ENCODE measurements around the gene ATF6.
"Not testable (repeated sequence)": the region's sequence is repeated elsewhere in the genome, so short reads cannot be mapped to it uniquely, and the experiment has no call there.

ATF6 gene

DNA sequence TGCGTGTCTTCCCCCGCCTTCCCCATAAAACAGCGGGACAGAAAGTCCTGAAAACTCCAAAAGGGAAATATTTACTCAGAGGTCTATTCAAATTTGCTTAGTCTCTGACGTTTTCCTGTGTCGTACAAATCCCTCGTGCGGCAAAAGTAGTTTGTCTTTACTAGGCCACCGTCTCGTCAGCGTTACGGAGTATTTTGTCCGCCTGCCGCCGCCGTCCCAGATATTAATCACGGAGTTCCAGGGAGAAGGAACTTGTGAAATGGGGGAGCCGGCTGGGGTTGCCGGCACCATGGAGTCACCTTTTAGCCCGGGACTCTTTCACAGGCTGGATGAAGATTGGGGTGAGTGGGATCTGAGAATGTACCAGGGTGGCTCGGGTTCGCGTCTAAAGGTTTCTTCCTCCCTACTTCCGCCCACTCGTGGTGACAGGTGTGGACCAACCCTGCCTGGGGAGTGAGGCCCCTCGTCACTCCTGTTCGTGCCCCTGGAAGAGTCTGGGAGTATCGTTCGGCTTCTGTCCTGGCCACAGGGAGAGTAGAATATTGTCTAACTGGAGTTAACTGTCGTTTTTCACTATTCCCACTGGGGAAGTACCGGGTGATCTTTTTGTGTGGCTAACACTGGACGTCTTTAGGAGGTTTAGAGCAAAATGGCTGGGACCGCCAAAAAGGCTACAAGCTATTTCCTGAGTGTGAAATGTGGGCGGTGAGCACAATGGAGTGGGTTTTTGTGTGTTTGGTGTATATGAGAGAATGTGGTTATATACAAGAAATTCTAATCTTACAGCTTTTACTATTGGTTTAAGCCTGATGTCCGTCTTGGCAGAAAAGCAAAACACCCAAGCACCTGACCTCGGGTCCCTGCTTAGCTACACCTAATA lies at the start of gene ATF6:
Gene ATF6, plus strand, starts transcription at position 219 of the 880 bp plus-strand sequence. Its CDS starts 41 bp downstream, at position 260.
- no peaks in the 10 kb centered on the region for H3K9me3 ChIP-seq (ENCODE audit: control insufficient read depth in 1 of 2, low read length in 2 of 2)
- peak within 1 kb of the TSS; percentile 67 for H3K27ac ChIP-seq (ENCODE audit: low read depth, low read length)
- H3K9ac ChIP-seq (ENCODE audit: low read depth in 1 of 2, low read length in 2 of 2), result peak within 1 kb of the TSS; percentile 91 to 98
- H3K36me3 ChIP-seq (ENCODE audit: control insufficient read depth in 1 of 2, insufficient read depth in 2 of 2, low read length in 2 of 2), result no peaks in the 10 kb centered on the region
- H3K27me3 ChIP-seq (ENCODE audit: control insufficient read depth in 1 of 2, insufficient read depth in 2 of 2, low read length in 2 of 2), result no peaks in the 10 kb centered on the region
- H3K4me3 ChIP-seq (ENCODE audit: low read depth in 1 of 2, low read length in 2 of 2), result peak within 1 kb of the TSS; percentile 98 to 100
- H3K4me1 ChIP-seq (ENCODE audit: control insufficient read depth in 1 of 2, insufficient read depth in 2 of 2, low read length in 2 of 2), result peaks cover 9 to 12% of the 10 kb centered on the region in 2 donors

- Histone ChIP-seq H3K4me1 (ENCODE audit: control insufficient read depth in 1 of 2, insufficient read depth in 2 of 2, low read length in 2 of 2) (no peaks in the 10 kb centered on the region), H3K36me3 (ENCODE audit: control insufficient read depth in 1 of 2, insufficient read depth in 2 of 2, low read length in 2 of 2) (no peaks in the 10 kb centered on the region), H3K4me3 (ENCODE audit: low read depth in 1 of 2, low read length in 2 of 2) (no peak overlapping the region), H3K9me3 (ENCODE audit: control insufficient read depth in 1 of 2, low read length in 2 of 2) (no peaks in the 10 kb centered on the region), H3K27me3 (ENCODE audit: control insufficient read depth in 1 of 2, insufficient read depth in 2 of 2, low read length in 2 of 2) (peaks cover 11 to 12% of the 10 kb centered on the region in 2 donors), H3K27ac (ENCODE audit: low read depth, low read length) (no peak overlapping the region), H3K9ac (ENCODE audit: low read depth in 1 of 2, low read length in 2 of 2) (no peak overlapping the region)
These were observed 47.4 kb upstream of the ATF6 start for GRCh38 chr1:161718559-161719324.

DNA sequence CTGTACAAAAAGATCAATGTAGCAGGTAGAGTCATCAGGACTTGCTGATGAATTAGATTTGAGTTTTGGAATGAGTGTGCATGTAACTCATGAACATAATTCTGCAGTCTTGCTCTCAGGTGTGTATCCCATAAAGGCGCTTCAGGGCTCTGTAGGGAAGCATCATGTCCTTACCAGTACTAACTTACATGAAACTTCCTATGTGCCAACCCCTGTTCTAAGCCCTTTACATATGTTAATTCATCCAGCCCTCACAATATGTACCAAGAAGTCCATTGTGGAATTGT lies 46.9 kb upstream of the ATF6 start:
- Histone ChIP-seq H3K27me3 (ENCODE audit: control insufficient read depth in 1 of 2, insufficient read depth in 2 of 2, low read length in 2 of 2) (peaks cover 11 to 12% of the 10 kb centered on the region in 2 donors), H3K4me3 (ENCODE audit: low read depth in 1 of 2, low read length in 2 of 2) (no peak overlapping the region)

GRCh38 chr1:161720422-161720821 lies 45.7 kb upstream of the ATF6 start:
- H3K27ac ChIP-seq (ENCODE audit: low read depth, low read length), result no peak overlapping the region
- H3K4me1 ChIP-seq (ENCODE audit: control insufficient read depth in 1 of 2, insufficient read depth in 2 of 2, low read length in 2 of 2), result no peaks in the 10 kb centered on the region
- H3K4me3 ChIP-seq (ENCODE audit: low read depth in 1 of 2, low read length in 2 of 2), result no peak overlapping the region
- H3K36me3 ChIP-seq (ENCODE audit: control insufficient read depth in 1 of 2, insufficient read depth in 2 of 2, low read length in 2 of 2), result no peaks in the 10 kb centered on the region
- no peak overlapping the region for H3K9ac ChIP-seq (ENCODE audit: low read depth in 1 of 2, low read length in 2 of 2)
- no peaks in the 10 kb centered on the region for H3K9me3 ChIP-seq (ENCODE audit: control insufficient read depth in 1 of 2, low read length in 2 of 2)
- peaks cover 12 to 16% of the 10 kb centered on the region in 2 donors for H3K27me3 ChIP-seq (ENCODE audit: control insufficient read depth in 1 of 2, insufficient read depth in 2 of 2, low read length in 2 of 2)

More for the DNA sequence above, 46.9 kb upstream of the ATF6 start:
- no peaks in the 10 kb centered on the region for H3K4me1 ChIP-seq (ENCODE audit: control insufficient read depth in 1 of 2, insufficient read depth in 2 of 2, low read length in 2 of 2)
- no peak overlapping the region for H3K9ac ChIP-seq (ENCODE audit: low read depth in 1 of 2, low read length in 2 of 2)
- H3K27ac ChIP-seq (ENCODE audit: low read depth, low read length), result no peak overlapping the region
- H3K36me3 ChIP-seq (ENCODE audit: control insufficient read depth in 1 of 2, insufficient read depth in 2 of 2, low read length in 2 of 2), result no peaks in the 10 kb centered on the region
- H3K9me3 ChIP-seq (ENCODE audit: control insufficient read depth in 1 of 2, low read length in 2 of 2), result no peaks in the 10 kb centered on the region

DNA sequence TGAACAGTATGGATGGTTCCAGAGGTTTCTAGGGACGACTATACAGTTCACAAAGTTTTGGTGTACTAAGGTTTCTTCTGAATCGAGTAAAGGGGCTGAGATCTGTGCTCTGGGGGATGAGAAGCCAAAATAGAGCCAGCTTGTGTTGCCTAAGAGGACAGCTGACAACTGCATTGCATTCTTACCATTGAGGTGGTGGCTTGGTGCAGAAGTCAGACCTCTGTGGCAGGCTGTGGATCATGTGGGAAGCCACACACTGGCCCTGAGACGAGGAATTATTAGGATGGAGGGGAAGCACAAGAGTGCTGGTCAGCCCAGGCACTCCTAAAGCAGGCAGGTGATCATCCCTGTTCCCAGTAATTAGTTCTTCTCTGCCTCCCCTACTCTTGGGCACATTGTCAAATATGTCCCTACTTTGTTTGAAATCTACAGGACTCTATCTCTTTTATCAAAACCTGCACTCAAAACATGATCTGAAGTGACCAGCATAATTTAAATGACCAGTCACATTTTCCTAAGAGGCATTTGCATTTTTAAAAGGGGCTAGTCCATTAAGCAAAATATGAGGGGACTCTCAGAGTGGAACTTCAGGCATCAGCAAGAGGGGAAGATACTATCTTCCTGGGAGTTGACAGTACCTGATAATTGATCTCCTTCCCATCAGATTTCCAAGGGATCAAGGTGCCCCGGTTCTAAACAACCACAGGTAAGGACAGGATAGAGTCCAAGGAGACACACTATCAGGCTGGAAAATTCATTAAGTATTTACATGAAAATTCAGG lies 45.0 kb upstream of the ATF6 start, which contains the start of gene FCRLB:
Gene FCRLB, plus strand, starts transcription at position 589 of the 782 bp plus-strand sequence. CDS start 1,129 bp downstream, outside the sequence.
- H3K9ac ChIP-seq (ENCODE audit: low read depth in 1 of 2, low read length in 2 of 2), result no peak within 1 kb of the TSS
- H3K27me3 ChIP-seq (ENCODE audit: control insufficient read depth in 1 of 2, insufficient read depth in 2 of 2, low read length in 2 of 2), result peaks cover 19% of the 10 kb centered on the region in 2 donors
- no peaks in the 10 kb centered on the region for H3K36me3 ChIP-seq (ENCODE audit: control insufficient read depth in 1 of 2, insufficient read depth in 2 of 2, low read length in 2 of 2)
- peaks cover 6% of the 10 kb centered on the region in 2 donors for H3K4me1 ChIP-seq (ENCODE audit: control insufficient read depth in 1 of 2, insufficient read depth in 2 of 2, low read length in 2 of 2)
- no peaks in the 10 kb centered on the region for H3K9me3 ChIP-seq (ENCODE audit: control insufficient read depth in 1 of 2, low read length in 2 of 2)
- H3K4me3 ChIP-seq (ENCODE audit: low read depth in 1 of 2, low read length in 2 of 2), result no peak within 1 kb of the TSS
- H3K27ac ChIP-seq (ENCODE audit: low read depth, low read length), result no peak within 1 kb of the TSS

GRCh38 chr1:161721738-161722343 lies 44.3 kb upstream of the ATF6 start:
- H3K4me3 ChIP-seq (ENCODE audit: low read depth in 1 of 2, low read length in 2 of 2), result no peak overlapping the region
- peaks cover 8 to 9% of the 10 kb centered on the region in 2 donors for H3K4me1 ChIP-seq (ENCODE audit: control insufficient read depth in 1 of 2, insufficient read depth in 2 of 2, low read length in 2 of 2)
- peaks cover 19 to 26% of the 10 kb centered on the region in 2 donors for H3K27me3 ChIP-seq (ENCODE audit: control insufficient read depth in 1 of 2, insufficient read depth in 2 of 2, low read length in 2 of 2)
- H3K36me3 ChIP-seq (ENCODE audit: control insufficient read depth in 1 of 2, insufficient read depth in 2 of 2, low read length in 2 of 2), result no peaks in the 10 kb centered on the region
- no peak overlapping the region for H3K9ac ChIP-seq (ENCODE audit: low read depth in 1 of 2, low read length in 2 of 2)
- no peaks in the 10 kb centered on the region for H3K9me3 ChIP-seq (ENCODE audit: control insufficient read depth in 1 of 2, low read length in 2 of 2)
- no peak overlapping the region for H3K27ac ChIP-seq (ENCODE audit: low read depth, low read length)

DNA sequence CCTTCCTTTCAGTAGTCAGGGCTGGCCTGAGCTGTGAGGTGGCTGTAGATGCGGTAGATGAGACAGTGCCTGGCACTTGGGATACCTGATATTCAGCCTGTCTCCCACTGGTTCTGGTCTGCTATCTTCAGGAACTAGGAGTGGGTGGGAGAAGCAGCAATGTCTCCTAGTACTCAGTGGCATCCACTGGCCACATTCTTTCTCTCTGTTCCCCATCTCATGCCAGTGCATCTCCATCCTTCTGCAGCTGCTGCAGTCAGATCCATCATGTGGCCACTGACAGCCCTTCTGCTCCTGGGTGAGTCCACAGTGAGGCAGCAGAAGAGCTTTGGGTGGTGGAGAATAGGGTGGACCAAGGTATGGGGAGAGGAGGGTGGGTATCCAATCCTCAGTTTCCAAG lies 43.7 kb upstream of the ATF6 start:
- Histone ChIP-seq H3K36me3 (ENCODE audit: control insufficient read depth in 1 of 2, insufficient read depth in 2 of 2, low read length in 2 of 2) (no peaks in the 10 kb centered on the region), H3K27ac (ENCODE audit: low read depth, low read length) (no peak overlapping the region)

GRCh38 chr1:161723459-161724141 lies 42.5 kb upstream of the ATF6 start:
- Histone ChIP-seq H3K27me3 (ENCODE audit: control insufficient read depth in 1 of 2, insufficient read depth in 2 of 2, low read length in 2 of 2) (peaks cover 28 to 30% of the 10 kb centered on the region in 2 donors), H3K27ac (ENCODE audit: low read depth, low read length) (no peak overlapping the region), H3K9me3 (ENCODE audit: control insufficient read depth in 1 of 2, low read length in 2 of 2) (no peaks in the 10 kb centered on the region), H3K4me3 (ENCODE audit: low read depth in 1 of 2, low read length in 2 of 2) (no peak overlapping the region), H3K36me3 (ENCODE audit: control insufficient read depth in 1 of 2, insufficient read depth in 2 of 2, low read length in 2 of 2) (no peaks in the 10 kb centered on the region), H3K4me1 (ENCODE audit: control insufficient read depth in 1 of 2, insufficient read depth in 2 of 2, low read length in 2 of 2) (peaks cover 8 to 9% of the 10 kb centered on the region in 2 donors), H3K9ac (ENCODE audit: low read depth in 1 of 2, low read length in 2 of 2) (no peak overlapping the region)

More for the DNA sequence above, 43.7 kb upstream of the ATF6 start:
- H3K9me3 ChIP-seq (ENCODE audit: control insufficient read depth in 1 of 2, low read length in 2 of 2), result no peaks in the 10 kb centered on the region
- no peak overlapping the region for H3K4me3 ChIP-seq (ENCODE audit: low read depth in 1 of 2, low read length in 2 of 2)
- no peak overlapping the region for H3K9ac ChIP-seq (ENCODE audit: low read depth in 1 of 2, low read length in 2 of 2)
- H3K4me1 ChIP-seq (ENCODE audit: control insufficient read depth in 1 of 2, insufficient read depth in 2 of 2, low read length in 2 of 2), result peaks cover 8 to 9% of the 10 kb centered on the region in 2 donors
- H3K27me3 ChIP-seq (ENCODE audit: control insufficient read depth in 1 of 2, insufficient read depth in 2 of 2, low read length in 2 of 2), result peaks cover 22 to 29% of the 10 kb centered on the region in 2 donors

- Histone ChIP-seq H3K4me3 (ENCODE audit: low read depth in 1 of 2, low read length in 2 of 2) (peak overlapping the region; percentile 77 to 86), H3K9ac (ENCODE audit: low read depth in 1 of 2, low read length in 2 of 2) (peak overlapping the region; percentile 39 to 79), H3K27me3 (ENCODE audit: control insufficient read depth in 1 of 2, insufficient read depth in 2 of 2, low read length in 2 of 2) (peaks cover 30 to 34% of the 10 kb centered on the region in 2 donors)
- not testable (repeated sequence) for H3K9me3 ChIP-seq (ENCODE audit: control insufficient read depth in 1 of 2, low read length in 2 of 2); H3K27ac ChIP-seq (ENCODE audit: low read depth, low read length); H3K4me1 ChIP-seq (ENCODE audit: control insufficient read depth in 1 of 2, insufficient read depth in 2 of 2, low read length in 2 of 2); H3K36me3 ChIP-seq (ENCODE audit: control insufficient read depth in 1 of 2, insufficient read depth in 2 of 2, low read length in 2 of 2)
These were observed 40.7 kb upstream of the ATF6 start for GRCh38 chr1:161725258-161725907.
